HCT116 (cell line): ENCODE measurements around the gene PTTG1IP. TPM values are rescaled to one million over a fixed set of nuclear protein-coding genes. Genes with fewer than 3 reads are reported as not detected.
"Not testable (repeated sequence)": the region's sequence is repeated elsewhere in the genome, so short reads cannot be mapped to it uniquely, and the experiment has no call there.

Experiments used
- ATAC-seq: fragments of 200-7000 bp; cut with Tn5 transposase; 2 replicates; pipeline ENCODE4 v1.9.1; 2020; ENCODE audit warnings: mild to moderate bottlenecking, moderate library complexity
- BruUV-seq: library from RNA; stranded (reverse); fragments of 400-500 nt; replicated peaks from 2 replicates; lab custom pipeline; 2021; lab: Mats Ljungman, UMichigan
- CTCF ChIA-PET: fragments of 300-600 bp; sonication (Branson Sonifier 250); formaldehyde crosslinking; loops from one replicate; lab custom pipeline; 2021; ENCODE audit warnings: antibody characterized with exemption; lab: Charles Lee
- POLR2A ChIA-PET: fragments of 300-600, 350-600 bp; sonication (Branson Sonifier 250); formaldehyde crosslinking; loops from one replicate; lab custom pipeline; 2021; ENCODE audit warnings: antibody characterized with exemption; lab: Charles Lee
- RAD21 ChIA-PET, 2 experiments: fragments of 300-600 bp; sonication (Branson Sonifier 250); formaldehyde crosslinking; loops; one replicate each; lab custom pipeline; 2023; ENCODE audit warnings: low total read pairs in 2 of 2; ENCODE audit not compliant: uncharacterized antibody in 2 of 2, unreplicated experiment in 2 of 2, low non-redundant PET in 1 of 2; lab: Charles Lee
- DNase-seq: peaks from one replicate; pipeline ENCODE4 v3.0.0-alpha.2; 2010; ENCODE audit warnings: low read depth, low spot score
- H2AFZ ChIP-seq: fragments of 200-600 bp; shearing (Covaris generic), sonication (generic); 2 replicates; pipeline ENCODE4 v1.6.1; 2017; ENCODE audit warnings: low read depth, mixed run types, mixed read lengths, antibody characterized with exemption, low read length; ENCODE audit not compliant: poor library complexity, severe bottlenecking
- H3K27ac ChIP-seq: 2 replicates; pipeline ENCODE4 v1.5.1; 2012; ENCODE audit warnings: low read depth, low read length
- H3K27me3 ChIP-seq: fragments of 200-600 bp; sonication (generic); 2 replicates; pipeline ENCODE4 v1.6.1; 2016; ENCODE audit warnings: mixed run types, low read length, mixed read lengths; ENCODE audit not compliant: insufficient read depth
- H3K36me3 ChIP-seq, 2 experiments: fragments of 200-500 bp in 1 of 2; fragments of 200-600 bp in 1 of 2; sonication (Bioruptor generic) in 1 of 2; sonication (generic) in 1 of 2; 2 replicates each; pipeline versions ENCODE4 v1.5.1 to v1.6.1; 2014 to 2016; ENCODE audit warnings: low read length in 2 of 2, inconsistent platforms in 1 of 2, mixed read lengths in 1 of 2, mixed run types in 1 of 2; ENCODE audit not compliant: insufficient read depth in 2 of 2, control insufficient read depth in 1 of 2
- H3K4me1 ChIP-seq, 2 experiments: fragments of 200-600 bp in 1 of 2; sonication (generic) in 1 of 2; 2 replicates each; pipeline versions ENCODE4 v1.5.1 to v1.6.1; 2012 to 2017; ENCODE audit warnings: low read length in 2 of 2, inconsistent platforms in 1 of 2, mild to moderate bottlenecking in 1 of 2, mixed read lengths in 1 of 2, mixed run types in 1 of 2, moderate library complexity in 1 of 2; ENCODE audit not compliant: insufficient read depth in 2 of 2, control insufficient read depth in 1 of 2
- H3K4me2 ChIP-seq: fragments of 200-600 bp; sonication (generic); 2 replicates; pipeline ENCODE4 v1.6.1; 2017; ENCODE audit warnings: mixed run types, low read length, mixed read lengths
- H3K4me3 ChIP-seq, 2 experiments: fragments of 200-600 bp in 1 of 2; sonication (generic) in 1 of 2; replicated peaks in 1 of 2; 2 replicates each; pipeline ENCODE4 v1.5.1; 2011 to 2016; ENCODE audit warnings: low read length in 2 of 2, control low read depth in 1 of 2, low read depth in 1 of 2, mild to moderate bottlenecking in 1 of 2, mixed read lengths in 1 of 2, mixed run types in 1 of 2
- H3K79me2 ChIP-seq: fragments of 200-600 bp; sonication (generic); 2 replicates; pipeline ENCODE4 v1.6.1; 2017; ENCODE audit warnings: mild to moderate bottlenecking, mixed run types, low read length, moderate library complexity, mixed read lengths; ENCODE audit not compliant: insufficient read depth
- H3K9ac ChIP-seq: fragments of 200-600 bp; sonication (generic); 2 replicates; pipeline ENCODE4 v1.6.1; 2016; ENCODE audit warnings: low read length, mixed read lengths
- H3K9me2 ChIP-seq: fragments of 200-600 bp; sonication (generic), shearing (Covaris generic); 2 replicates; pipeline ENCODE4 v1.6.1; 2017; ENCODE audit warnings: mixed run types, mild to moderate bottlenecking, moderate library complexity; ENCODE audit not compliant: insufficient read depth
- H3K9me3 ChIP-seq, 2 experiments: fragments of 200-500 bp in 1 of 2; fragments of 200-600 bp in 1 of 2; sonication (Bioruptor generic) in 1 of 2; sonication (generic) in 1 of 2; 2 replicates each; pipeline ENCODE4 v1.6.1; 2014 to 2017; ENCODE audit warnings: low read length in 2 of 2, mixed read lengths in 2 of 2, inconsistent platforms in 1 of 2, low read depth in 1 of 2, mild to moderate bottlenecking in 1 of 2, mixed run types in 1 of 2, moderate library complexity in 1 of 2; ENCODE audit not compliant: control insufficient read depth in 1 of 2, insufficient read depth in 1 of 2
- H4K20me1 ChIP-seq: fragments of 200-600 bp; sonication (generic), shearing (Covaris generic); 2 replicates; pipeline ENCODE4 v1.6.1; 2017; ENCODE audit warnings: mixed run types, mild to moderate bottlenecking, moderate library complexity; ENCODE audit not compliant: insufficient read depth
- ATF3 ChIP-seq: IDR thresholded peaks from 2 replicates; pipeline ENCODE4 v1.6.1; 2012
- CEBPB ChIP-seq: IDR thresholded peaks from 2 replicates; pipeline ENCODE4 v1.6.1; 2012; ENCODE audit warnings: low read depth
- EGR1 ChIP-seq: IDR thresholded peaks from 2 replicates; pipeline ENCODE4 v1.6.1; 2012; ENCODE audit warnings: low read depth
- EZH2phosphoT487 ChIP-seq: fragments of 200-600 bp; IDR thresholded peaks from 2 replicates; pipeline ENCODE4 v1.6.1; 2018; ENCODE audit warnings: antibody characterized with exemption, borderline replicate concordance
- JUND ChIP-seq: IDR thresholded peaks from 2 replicates; pipeline ENCODE4 v1.6.1; 2012
- SIN3A ChIP-seq: IDR thresholded peaks from 2 replicates; pipeline ENCODE4 v1.6.1; 2012; ENCODE audit warnings: low read depth
- ZBTB33 ChIP-seq: IDR thresholded peaks from 2 replicates; pipeline ENCODE4 v1.6.1; 2011; ENCODE audit warnings: mild to moderate bottlenecking, low read length, moderate library complexity; ENCODE audit not compliant: insufficient replicate concordance; ENCODE audit errors: extremely low read depth
- ZNF274 ChIP-seq: fragments of 200-500 bp; sonication (Bioruptor generic); IDR thresholded peaks from 2 replicates; pipeline ENCODE4 v1.6.1; 2014; ENCODE audit warnings: mild to moderate bottlenecking, low read depth, low read length, inconsistent platforms
- intact Hi-C: fragments of 100-400 bp; cut with micrococcal nuclease; formaldehyde crosslinking; loops from 2 replicates; pipeline ENCODE4 v1.10.0; 2022
- total RNA-seq: library from RNA; stranded (reverse); gene quantifications from one replicate; pipeline ENCODE4 v1.2.1, GENCODE V29; 2021; ENCODE audit not compliant: unreplicated experiment

Gene PTTG1IP
- total RNA-seq, 1 experiment from 2014 or later: 83.4 TPM

GRCh38 chr21:44913425-44914175, 40.1 kb upstream of the PTTG1IP start:
- H3K27me3 ChIP-seq: peaks cover 5% of the 10 kb centered on the region; the same call in 1 of the 2 replicates
- H4K20me1 ChIP-seq: no peaks in the 10 kb centered on the region
- H3K27ac ChIP-seq: no peak overlapping the region
- ATAC-seq: no peak
- no peaks in the 10 kb centered on the region for H3K9me2 ChIP-seq
- intact Hi-C loops: no loop called here
- peaks cover 10 to 38% of the 10 kb centered on the region in 2 experiments; a peak in 3 of 4 replicates for H3K4me1 ChIP-seq
- no TSS peak for BruUV-seq
- POLR2A ChIA-PET: no interaction called here
- H3K4me2 ChIP-seq: no peak overlapping the region
- RAD21 ChIA-PET: no interaction called here
- no peaks in the 10 kb centered on the region for H3K9me3 ChIP-seq
- no peaks in the 10 kb centered on the region for H3K36me3 ChIP-seq
- TF ChIP-seq ZBTB33: no peak
- no peak for TF ChIP-seq ZNF274
- no peak for TF ChIP-seq EGR1
- TF ChIP-seq JUND: no peak
- no peak for TF ChIP-seq SIN3A
- no peak for TF ChIP-seq EZH2phosphoT487
- TF ChIP-seq ATF3: no peak
- no peak for TF ChIP-seq CEBPB
- TF ChIP-seq, all 23 proteins: peak for 0
- CTCF ChIA-PET: no interaction called here
- no peak for DNase-seq
- no peak overlapping the region for H2AFZ ChIP-seq
- H3K9ac ChIP-seq: no peak overlapping the region
- no peaks in the 10 kb centered on the region for H3K79me2 ChIP-seq
- H3K4me3 ChIP-seq: no peak overlapping the region

GRCh38 chr21:44912506-44913412, 39.3 kb upstream of the PTTG1IP start:
- H3K79me2 ChIP-seq, BruUV-seq, H3K9ac ChIP-seq, H2AFZ ChIP-seq, H3K36me3 ChIP-seq, intact Hi-C loops, CTCF ChIA-PET, H3K27ac ChIP-seq, H3K9me3 ChIP-seq, RAD21 ChIA-PET, ATAC-seq, H3K27me3 ChIP-seq, H3K4me2 ChIP-seq, POLR2A ChIA-PET, H4K20me1 ChIP-seq, H3K4me3 ChIP-seq, H3K9me2 ChIP-seq, DNase-seq: not testable (repeated sequence)
- H3K4me1 ChIP-seq: peaks cover 10 to 38% of the 10 kb centered on the region in 2 experiments; a peak in 3 of 4 replicates
